GM11168 (cell line): Measurements from ENCODE around the gene ZNF443.
"Not testable (repeated sequence)": the region's sequence is repeated elsewhere in the genome, so short reads cannot be mapped to it uniquely, and the experiment has no call there.

ENCODE experiments used
- in situ Hi-C: fragments of 300-500 bp; cut with MboI; formaldehyde crosslinking; loops from one replicate; pipeline ENCODE4 v1.12.0; 2022; ENCODE audit warnings: low sequenced_read_pairs; ENCODE audit not compliant: unreplicated experiment

ZNF443 gene

DNA sequence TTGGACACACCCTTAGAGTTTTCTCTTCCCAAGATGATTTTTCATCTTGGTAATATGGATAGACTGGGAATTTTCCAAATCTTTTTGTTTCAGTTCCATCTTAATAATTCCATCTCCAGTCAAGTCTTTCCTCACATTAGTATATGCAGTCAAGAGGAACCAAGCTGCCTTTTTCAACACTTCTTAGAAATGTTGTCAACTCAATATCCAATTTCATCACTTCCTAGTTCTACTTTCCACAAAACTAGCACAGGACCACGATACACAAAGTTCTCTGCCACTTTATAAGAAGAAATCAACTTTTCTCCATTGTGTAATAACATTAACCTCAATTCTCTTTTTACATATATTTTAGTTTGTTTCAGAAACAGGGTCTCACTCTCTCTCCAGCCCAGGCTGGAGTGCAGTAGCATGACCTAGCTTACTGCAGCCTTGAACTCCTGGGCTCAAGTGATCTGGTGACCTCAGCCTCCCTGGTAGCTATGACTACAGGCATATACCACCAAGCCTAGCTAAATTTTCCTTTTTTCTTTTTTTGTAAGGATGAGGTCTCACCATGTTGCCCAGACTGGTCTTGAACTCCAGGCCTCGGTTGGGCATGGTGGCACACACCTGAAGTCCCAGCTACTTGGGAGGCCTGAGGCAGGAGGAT is 15.5 kb downstream of the ZNF443 start:
- in situ Hi-C loops = loop anchor here (5.0 kb wide), 1 partner anchor 38 kb away; no protein-coding TSS in a partner anchor

DNA sequence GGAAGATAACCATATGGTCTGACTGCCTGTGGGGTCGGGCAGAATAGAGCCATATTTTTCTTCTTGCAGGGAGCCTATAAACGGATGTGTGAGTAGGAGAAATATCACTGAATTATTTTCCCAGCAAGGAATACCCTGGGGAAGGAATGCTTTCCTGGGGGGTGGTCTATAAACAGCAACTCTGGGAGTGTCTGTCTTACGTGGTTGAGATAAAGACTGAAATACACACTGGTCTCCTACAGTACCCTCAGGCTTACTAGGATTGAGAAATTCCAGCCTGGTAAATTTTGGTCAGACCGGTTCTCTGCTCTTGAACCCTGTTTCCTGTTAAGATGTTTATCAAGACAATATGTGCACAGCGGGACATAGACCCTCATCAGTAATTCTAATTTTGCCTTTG is 23.5 kb downstream of the ZNF443 start:
- in situ Hi-C loops = not testable (repeated sequence)

DNA sequence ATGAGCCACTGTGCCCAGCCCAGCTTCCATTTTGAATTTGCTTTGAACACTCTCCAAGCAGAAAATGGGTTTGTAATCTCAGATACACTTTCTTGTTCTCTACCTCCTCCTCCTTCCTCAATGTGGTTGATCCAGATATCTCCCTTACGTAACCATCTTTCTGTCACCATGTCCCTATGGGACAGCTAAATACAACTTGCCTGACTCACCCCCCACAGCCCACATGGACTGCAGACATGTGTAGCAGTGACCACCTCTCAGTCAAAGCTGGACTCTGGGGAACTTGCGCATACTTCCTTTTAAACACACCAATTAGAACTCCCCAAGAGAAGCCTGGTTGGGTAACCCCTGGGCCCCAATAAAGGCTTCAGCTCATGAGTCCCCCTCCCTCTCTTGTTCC is 28.9 kb downstream of the ZNF443 start:
- in situ Hi-C loops = no loop called here

DNA sequence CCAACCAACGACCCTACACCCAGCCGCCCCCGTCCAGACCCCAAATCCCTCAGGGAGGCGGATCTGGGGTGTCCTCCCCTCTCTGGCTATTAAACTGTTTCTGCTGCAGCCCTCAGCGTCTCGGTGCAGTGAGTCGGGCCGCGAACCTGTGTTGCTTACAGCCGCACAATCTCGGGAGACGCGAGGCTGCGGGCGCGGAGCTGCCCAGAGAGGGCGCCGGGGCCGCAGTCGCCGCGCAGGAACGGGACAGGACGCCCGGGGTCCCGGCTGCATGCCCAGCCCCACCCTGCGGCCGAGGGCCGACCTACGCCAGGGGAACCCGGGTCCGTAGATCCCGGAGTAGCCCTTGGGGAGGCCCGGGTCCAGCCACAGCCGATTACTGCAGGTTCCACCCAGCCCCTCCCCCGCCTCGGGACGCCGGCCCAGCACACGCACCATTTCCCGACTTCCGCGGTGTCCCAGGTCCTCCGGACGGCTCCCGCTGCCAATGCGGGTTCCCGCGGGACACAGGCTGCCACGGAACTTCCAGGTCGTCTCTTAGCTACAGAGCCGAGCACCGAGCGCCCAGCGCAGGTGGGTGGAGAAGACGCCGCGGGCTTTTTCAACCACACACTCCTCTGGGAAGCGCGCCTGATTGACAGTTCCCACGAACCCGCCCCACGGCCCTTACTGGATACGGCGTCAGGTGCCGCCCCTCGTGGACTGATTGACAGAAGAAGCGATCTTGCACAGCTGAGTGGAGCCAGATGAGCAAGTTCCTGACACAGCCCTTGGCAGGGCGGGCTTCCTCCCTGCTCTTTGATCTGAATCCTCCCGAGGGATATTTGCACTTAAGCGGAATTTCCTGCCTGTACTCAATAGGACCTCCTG is 40.0 kb downstream of the ZNF443 start, which contains the start of gene ZNF799:
TSS of gene ZNF799 (minus strand) at position 639 of the 870 bp plus-strand sequence. CDS start at position 438, 201 bp downstream.
- in situ Hi-C loops = no loop called here

DNA sequence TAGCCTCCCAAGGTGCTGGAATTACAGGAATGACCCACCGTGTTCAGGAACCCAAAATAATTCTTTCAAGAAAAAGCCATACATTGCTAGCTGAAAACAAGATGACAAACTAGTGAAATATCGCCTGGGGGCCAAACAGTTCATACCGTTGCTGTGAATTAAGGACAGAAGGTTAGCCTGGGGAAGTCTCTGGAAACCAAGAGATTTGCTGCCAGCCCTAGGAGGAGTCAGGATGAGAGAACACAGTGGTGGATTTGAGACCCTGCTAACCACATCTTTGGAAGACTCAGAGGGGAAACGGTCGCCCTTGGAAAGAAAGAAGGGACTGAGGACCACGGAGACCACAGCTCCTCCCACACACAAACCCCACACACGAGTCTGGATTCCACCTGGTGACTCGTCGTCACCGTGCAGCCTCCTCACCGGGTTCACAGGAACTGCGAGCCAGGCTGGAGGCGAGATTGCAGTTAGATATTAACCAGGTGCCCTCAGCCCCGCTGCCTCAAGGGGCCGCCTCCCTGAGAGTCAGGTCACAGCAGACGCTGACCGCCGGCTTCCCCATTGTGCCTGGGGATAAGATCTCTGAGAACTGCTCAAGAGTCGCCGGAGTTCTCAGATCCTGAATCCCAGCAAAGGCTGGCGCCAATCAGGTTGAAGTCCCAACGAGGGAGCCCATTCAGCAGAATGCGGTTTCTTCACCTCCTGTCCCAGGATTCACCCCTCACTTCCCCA is 40.8 kb downstream of the ZNF443 start:
- in situ Hi-C loops = not testable (repeated sequence)

DNA sequence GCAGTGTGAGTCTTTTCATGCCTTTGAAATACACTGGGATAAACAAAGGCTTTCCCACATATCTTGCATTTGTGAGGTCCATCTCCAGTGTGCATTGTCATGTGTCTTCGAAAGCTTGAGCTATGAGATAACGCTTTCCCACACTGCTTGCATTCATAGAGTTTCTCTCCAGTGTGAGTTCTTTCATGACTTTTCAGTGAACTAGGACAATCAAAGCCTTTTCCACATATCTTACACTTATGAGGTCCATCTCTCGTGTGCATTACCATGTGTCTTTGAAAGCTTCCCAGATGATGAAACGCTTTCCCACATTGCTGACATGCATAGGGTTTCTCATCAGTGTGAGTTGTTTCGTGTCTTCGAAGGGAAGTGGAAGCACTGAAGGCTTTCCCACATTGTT is 49.7 kb downstream of the ZNF443 start:
- in situ Hi-C loops = not testable (repeated sequence)

DNA sequence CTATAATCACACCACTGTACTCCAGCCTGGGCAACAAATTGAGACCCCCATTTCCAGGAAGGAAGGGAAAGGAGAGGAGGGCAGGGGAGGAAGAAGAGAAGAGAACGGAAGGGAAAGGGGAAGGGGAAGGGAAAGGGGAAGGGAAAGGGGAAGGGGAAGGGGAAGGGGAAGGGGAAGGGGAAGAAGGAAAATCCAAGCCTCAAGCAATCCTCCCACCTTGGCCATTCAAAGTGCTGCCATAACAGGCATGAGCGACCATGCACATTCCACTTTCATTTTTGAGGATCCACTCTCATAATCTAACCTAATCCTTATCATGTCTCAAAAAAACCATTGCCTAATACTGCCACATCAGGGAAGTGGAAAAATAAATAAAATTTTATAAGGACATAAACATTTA is 54.5 kb downstream of the ZNF443 start:
- in situ Hi-C loops = loop anchor here (5.0 kb wide), 1 partner anchor 41 kb away; no protein-coding TSS in a partner anchor

DNA sequence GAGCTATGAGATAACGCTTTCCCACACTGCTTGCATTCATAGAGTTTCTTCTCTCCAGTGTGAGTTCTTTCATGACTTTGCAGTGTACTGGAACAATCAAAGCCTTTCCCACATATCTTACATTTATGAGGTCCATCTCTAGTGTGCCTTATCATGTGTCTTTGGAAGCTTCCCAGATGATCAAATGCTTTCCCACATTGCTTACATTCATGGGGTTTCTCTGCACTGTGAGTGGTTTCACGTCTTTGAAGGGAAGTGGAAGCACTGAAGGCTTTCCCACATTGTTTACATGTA is 60.4 kb downstream of the ZNF443 start:
- in situ Hi-C loops = no loop called here

DNA sequence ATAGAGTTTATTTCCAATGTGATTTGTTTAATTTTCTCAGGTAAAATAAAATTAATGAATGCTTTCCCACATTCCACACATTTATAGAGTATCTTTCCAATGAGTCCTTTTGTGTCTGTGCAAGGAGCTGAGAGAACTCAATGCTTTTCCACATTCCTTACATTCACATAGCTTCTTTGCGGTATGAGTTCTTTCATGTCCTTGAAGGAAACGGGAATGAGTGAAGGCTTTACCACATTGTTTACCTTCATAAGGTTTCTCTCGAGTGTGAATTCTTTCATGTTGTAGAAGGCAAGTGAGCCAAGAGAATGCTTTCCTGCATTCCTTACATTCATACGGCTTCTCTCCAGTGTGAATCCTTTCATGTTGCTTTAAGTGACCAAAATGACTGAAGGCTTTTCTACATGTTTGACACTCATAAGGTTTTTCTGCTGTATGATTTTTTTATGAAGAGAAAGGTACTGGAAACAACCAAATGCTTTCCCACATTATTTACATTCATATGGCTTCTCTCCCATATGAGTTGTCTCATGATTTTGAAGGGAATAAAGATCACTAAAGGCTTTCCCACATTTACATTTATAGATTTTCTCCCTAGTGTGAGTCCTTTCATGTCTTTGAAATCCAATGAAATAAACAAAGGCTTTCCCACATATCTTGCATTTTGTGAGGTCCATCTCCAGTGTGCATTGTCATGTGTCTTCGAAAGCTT is 60.9 kb downstream of the ZNF443 start:
- in situ Hi-C loops = no loop called here
